Right ventricle myocardium superior (tissue), 1 donor: ENCODE data around the gene FOXN3. TPM values are rescaled to one million over a fixed set of nuclear protein-coding genes. Genes with fewer than 3 reads are reported as not detected.
"Not testable (repeated sequence)": the region's sequence is repeated elsewhere in the genome, so short reads cannot be mapped to it uniquely, and the experiment has no call there.

Experiments
- ATAC-seq: fragments of 200-7000 bp; cut with Tn5 transposase; one replicate; pipeline ENCODE4 v1.9.1; 2020; ENCODE audit warnings: mild to moderate bottlenecking; ENCODE audit not compliant: poor library complexity
- DNase-seq: peaks from one replicate; pipeline ENCODE4 v3.0.0-alpha.2; 2020
- intact Hi-C: fragments of 100-400 bp; cut with DNase I; formaldehyde crosslinking; loops from one replicate; pipeline ENCODE4 v1.11.2; 2022
- total RNA-seq: library from RNA; stranded (reverse); fragmentation: NEBNext Ultra II Directional; extraction: Animal tissue kit (Norgen Biotek cat#: 25700); gene quantifications from one replicate; pipeline ENCODE4 v1.2.1, GENCODE V29; 2021
- donor health status: DM: no; HTN: yes; CAD: no; lungs with severe emphysema.

The FOXN3 gene
- total RNA-seq, 1 donor from 2014 or later = 122 TPM

DNA sequence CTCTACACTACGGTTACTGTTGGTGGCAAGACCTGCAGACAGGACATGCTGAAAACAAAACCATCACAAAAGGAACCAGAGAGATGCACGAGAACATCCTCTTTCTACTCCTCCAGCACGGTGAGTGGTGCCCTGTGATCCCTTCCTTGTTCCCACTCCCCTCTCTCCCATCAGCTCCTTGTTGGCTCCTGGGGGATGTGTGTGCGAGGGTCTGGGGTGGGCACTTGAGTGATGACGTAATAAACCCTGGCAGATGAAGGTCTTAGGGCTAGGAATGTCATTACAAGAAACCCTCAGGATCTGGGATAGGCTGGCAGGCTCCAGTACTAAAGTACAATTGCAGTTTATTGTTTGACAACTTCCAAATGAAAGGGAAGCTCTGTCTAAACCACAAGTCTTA is 261.5 kb downstream of the FOXN3 start:
- no peak for DNase-seq
- no peak for ATAC-seq
- intact Hi-C loops = no loop called here

DNA sequence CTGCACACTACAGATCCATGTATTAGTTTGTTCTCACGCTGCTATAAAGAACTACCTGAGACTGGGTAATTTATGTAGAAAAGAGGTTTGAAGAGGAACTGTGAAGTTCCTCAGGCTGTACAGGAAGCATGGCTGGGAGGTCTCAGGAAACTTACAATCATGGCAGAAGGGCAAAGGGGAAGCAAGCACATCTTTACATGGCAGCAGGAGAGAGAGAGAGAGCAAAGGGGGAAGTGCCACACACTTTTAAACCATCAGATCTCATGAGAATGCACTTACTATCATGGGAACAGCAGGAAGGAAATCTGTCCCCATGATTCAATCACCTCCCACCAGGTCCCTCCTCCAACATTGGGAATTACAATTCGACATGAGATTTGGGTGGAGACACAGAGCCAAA is 265.3 kb downstream of the FOXN3 start:
- ATAC-seq, DNase-seq, intact Hi-C loops: not testable (repeated sequence)

DNA sequence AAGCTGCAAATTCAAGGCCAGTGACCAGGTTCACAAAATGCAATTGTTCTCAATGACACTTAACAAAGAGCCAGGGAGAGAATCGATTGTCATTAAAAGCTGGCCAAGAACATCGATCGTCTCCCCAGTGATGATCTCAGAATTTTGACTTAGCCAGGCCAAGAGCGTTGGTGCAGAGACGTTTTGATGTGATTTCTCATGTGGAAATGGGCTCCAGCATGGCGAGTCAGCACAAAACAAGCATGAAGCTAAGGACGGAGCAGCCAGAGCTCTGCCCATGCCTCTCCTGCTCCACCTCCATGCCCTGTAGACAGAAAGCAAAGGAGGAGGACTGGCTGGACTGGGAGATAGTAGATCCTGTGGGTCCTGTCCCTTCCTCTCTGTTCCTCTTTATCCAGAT is 270.8 kb downstream of the FOXN3 start:
- ATAC-seq (no peak), DNase-seq (no peak)
- intact Hi-C loops = no loop called here

DNA sequence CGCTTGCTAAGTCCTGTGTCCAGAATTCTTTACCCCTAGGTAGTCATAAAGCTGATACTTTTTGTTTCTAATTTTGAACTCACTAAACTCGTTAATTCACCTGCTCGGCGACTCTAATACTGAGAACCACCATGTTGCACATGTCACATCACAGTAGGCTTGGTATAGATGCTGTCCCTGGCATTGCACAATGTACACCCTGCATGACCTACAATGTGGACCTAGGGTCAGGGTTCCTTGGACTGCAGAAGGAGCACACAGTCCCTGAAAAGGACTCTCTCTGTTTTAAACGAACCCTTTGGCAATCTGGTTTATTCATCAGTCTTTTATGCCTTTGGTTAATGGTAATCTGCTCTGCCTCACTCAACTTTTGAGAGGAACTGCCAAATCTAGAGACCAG is 272.4 kb downstream of the FOXN3 start:
- intact Hi-C loops = no loop called here
- ATAC-seq (no peak), DNase-seq (no peak)

DNA sequence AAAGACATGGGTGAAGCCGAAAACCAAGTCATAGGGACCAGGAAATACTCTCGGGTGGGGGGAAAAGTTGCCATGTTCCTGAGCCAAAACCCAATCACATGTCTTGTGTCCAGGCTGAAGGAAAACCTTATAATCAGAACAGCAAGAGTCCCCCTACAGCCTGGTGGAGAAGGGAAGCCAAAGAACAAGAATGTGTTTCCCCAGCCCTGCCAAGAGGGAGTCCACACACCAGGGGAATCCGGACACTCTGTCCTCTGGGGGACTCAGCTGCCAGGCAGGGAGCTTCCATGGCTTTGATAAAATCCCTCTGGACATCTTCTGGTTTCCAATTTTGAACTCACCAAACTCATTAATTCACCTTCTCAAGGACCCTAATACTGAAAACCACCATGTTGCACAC is 273.0 kb downstream of the FOXN3 start:
- ATAC-seq (no peak), DNase-seq (no peak)
- intact Hi-C loops = no loop called here

DNA sequence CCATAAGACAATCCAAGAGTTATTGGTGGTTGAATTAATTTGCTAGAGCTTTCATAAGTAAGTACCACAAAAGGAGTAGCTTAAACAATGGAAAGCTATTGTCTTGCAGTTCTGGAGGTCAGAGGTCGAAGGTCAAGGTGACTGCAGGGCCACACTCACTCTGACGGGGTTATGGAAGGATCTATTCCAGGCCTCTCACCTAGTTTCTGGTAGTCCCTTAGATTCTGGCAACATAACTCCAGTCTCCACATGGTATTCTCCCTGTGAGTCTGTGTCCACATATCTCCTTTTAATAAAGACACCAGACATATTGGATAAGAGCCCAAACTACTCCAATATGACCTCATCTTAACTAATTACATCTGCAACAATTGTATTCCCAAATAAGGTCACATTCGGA is 273.4 kb downstream of the FOXN3 start:
- DNase-seq = no peak
- intact Hi-C loops = no loop called here
- ATAC-seq = no peak

DNA sequence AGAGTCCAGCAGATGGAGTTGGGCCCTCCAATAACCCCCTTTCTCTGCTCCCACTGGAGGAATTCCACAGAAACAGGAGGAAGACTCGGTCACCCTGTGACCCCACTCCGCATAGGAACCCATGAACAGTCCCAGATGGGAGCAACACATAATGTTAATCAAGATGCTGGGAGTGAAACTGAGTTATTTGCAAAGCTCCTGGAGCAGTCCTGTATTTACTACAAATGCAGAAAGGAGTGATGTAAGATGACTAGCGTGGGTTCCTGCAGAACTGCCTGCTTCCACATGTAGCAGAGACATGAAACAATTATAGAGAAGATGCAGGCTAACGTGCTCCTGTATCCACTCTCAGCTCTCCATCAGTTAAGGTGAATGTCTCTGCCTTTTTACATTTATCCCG is 274.7 kb downstream of the FOXN3 start:
- intact Hi-C loops = no loop called here
- ATAC-seq = no peak
- no peak for DNase-seq

DNA sequence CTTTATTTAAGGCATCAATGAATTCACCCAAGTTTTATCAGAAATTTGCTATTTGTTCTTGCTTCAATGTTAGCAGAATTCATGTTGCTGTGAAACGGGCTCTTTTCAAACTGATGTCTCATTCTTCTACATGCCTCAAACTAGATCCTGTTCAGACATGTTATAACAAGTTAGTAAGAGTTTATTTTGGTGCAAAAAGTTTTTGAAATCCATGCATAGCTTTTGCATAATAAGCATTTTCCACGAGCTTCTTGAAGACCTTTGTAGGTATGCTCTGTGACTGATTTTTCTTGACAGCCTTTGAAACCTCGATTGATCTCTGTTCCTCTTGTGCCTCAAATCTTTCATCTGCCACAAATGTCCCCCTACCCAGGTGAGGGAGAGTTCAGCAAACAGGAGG is 275.2 kb downstream of the FOXN3 start:
- intact Hi-C loops = no loop called here
- ATAC-seq (no peak), DNase-seq (no peak)

DNA sequence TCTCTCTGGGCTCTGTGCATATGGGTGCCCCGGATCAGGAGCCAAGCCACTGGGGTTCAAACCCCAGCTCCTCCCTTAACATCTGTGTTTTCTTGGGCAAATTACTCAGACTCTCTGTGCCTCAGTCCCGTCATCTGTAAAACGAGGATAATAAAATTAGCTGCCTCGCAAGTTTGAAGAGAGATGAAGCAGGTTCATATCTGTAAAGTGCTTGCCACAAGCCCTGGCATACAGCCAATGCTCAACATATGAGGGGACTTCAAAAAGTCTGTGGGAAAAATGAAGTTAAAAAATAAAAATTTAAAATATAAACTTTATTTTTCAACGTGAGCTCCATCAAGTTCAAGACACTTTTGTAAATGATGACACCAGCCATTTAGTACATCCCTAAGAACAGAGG is 276.7 kb downstream of the FOXN3 start:
- DNase-seq (no peak), ATAC-seq (no peak)
- intact Hi-C loops = no loop called here

DNA sequence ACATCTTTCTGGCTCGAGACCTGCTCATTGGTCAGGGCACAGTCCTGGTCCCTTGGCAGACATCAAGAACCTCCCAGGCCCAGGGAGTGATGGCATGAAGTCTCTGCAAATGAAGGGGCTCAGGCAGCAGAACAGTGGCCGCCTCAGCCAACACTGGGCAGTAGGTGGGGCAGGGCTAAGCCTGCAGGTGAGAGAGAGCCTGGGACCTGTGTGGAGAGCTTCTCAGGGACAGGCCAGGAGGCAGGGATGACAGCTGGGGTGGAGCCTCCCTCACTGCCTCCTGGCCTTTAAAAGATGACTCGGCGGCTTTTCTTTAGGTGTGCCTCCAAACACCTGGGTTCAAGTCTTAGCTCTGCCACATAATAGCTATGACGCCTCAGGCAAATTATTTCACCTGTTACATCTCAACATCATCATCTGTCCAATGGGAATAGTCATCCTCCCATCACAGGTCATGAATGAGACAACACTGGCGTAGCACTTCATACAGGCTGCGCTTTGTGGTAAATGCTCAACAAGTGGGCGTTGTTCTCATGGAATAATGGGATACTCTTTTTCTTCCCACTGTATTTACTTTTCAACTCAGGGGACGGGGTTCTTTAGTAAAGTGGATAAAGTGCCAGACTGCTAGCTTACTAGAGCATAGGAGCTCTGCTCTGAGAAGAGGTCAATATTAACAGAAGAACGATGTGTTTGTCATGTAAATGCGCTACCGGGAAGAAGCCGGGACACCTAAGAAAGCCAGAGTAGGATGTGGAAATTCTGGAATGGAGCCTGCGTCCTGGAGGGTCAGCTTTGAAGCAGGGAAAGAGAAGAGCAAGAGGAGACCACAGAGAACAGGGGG is 277.4 kb downstream of the FOXN3 start:
- intact Hi-C loops = no loop called here
- DNase-seq (no peak), ATAC-seq (no peak)

DNA sequence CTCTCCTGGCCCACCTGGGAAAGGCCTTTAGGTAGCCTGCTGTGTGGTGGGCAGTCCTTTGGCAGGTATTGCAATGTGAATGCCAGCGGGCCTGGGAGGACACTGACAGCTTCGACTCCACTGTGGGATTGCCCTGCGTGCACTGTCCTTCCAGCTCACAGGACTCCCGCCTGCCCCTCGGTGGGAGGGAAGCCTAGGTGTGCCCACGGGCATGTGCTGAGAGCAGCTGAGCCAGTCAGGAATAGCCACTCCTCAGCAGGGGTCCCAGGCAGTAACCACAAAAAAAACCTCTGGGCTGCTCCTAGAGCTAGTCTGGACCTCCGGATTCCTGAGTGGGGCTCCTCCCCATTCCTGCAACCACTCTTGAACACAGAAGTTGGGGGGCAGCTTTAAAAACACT is 278.2 kb downstream of the FOXN3 start:
- DNase-seq (no peak), ATAC-seq (no peak)
- intact Hi-C loops = no loop called here

DNA sequence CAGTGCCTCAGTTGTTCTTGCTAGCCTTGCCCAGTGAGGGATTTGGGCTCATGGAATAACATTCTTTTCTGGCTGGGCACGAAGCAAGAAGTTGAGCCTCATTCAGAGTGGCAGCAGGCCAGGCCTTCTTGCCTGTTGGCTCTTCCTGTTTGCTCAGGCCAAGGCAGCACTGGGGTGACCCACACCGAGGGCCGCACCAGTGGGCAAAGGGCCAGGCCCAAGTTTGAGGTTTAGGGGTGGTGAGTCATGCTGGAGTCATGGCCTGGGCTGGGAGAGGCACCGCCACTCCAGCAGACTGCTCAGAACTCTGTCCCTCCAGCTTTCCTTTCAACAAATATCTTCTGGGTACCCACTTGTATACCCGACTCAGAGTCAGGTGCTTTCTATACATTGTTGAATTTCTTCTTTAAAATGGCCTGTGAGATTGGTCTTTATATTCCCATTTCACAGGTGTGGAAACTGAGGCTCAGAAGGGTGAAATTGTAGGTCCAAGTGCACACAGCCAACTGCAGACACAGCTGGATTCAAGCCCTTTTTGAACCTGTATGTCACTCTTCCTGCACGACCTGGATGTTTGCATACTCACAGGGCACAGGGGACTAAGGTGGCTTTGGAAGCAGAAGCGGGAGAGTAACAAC is 279.4 kb downstream of the FOXN3 start:
- intact Hi-C loops = no loop called here
- ATAC-seq (no peak), DNase-seq (peak; percentile 66)

DNA sequence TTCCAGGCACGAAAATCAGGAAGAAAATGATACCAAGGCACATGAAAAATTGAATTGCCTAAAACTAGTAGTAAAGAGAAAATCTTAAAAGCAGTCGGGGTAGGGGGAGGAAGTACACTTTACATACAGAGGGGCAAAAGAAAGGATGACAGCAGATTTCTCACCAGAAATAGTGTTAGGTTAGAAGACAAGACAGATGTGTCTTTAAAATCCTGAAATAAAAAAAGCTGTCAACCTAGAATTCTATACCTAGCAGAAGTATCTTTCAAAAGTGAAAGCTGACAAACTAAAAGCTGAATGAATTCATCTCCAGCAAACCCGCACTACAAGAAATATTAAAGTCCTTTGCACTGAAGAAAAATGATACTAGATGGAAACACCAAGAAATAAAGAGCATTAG is 280.4 kb downstream of the FOXN3 start:
- intact Hi-C loops = no loop called here
- no peak for ATAC-seq
- DNase-seq = no peak

DNA sequence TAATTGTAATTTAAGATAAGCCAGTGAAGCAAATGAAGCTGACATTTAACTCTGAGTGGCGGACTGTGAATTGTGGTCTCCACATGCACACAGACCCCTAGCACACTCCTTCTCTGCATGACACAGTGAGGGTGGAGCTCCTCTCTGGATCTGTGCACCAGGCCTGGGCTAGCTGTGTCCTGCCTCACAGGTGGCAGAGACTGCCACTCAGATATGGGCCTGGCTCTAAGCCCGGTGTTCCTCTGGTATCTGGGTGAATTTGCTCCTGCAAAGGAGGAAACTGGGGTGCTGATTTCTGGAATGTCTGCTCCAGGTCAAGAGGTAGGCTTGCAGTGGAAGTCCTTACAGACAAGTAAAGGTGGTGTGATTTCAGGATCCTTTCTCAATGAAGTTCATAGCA is 282.4 kb downstream of the FOXN3 start:
- ATAC-seq = no peak
- intact Hi-C loops = no loop called here
- DNase-seq = no peak

DNA sequence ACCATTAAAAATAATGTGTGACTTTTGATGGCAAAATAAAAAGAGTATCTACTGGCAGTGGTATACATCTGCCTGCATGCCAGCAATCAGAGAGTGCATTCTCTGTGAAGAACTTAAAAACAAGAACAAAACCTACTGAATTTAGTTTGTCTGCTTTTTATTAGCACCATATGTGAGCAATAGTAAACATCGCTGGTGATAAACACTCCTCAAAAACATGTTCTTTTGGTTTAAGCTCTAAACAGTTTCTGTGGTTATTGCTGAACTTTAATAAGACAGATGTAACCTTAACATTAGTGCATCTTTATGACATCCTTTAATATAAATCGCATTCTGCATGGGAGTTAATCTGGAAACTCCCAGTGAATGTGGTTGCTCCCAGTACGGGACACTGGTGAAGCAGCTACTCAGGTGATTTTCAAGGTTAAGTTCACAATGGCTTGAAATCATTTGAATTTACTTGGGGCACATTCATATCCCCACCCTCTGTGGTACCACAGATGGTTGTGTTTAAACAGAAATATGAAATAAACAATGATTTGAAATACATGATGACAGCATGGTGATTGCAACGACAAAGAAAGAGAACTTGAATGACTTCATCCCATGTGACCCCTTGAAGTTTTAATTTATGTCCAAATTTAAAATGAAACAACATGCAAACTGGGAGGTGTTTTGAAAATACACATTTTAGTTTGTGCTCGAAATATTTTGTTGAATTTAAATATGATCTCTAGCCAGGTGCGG is 285.9 kb downstream of the FOXN3 start:
- intact Hi-C loops = no loop called here
- DNase-seq (no peak), ATAC-seq (no peak)

DNA sequence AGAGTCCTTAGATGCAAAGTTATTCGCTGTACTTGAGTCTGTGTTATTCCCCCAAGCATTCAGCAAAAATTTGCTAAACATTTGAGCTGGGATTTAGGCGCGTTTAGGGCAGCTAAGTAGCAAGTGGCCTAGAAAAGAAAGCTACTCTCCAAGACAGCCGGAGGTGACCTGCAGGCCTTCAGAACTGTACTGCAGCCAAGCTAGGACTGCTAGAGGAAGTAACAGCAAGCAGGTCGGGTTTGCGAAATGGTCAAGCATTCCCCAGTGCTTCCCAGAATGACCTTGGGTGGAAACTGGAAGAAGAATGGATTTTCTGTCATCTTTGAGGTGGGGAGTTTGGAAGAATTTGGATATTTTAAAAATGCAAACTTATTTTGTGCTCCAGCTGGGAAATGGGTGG is 287.5 kb downstream of the FOXN3 start:
- intact Hi-C loops = no loop called here
- DNase-seq (no peak), ATAC-seq (no peak)

DNA sequence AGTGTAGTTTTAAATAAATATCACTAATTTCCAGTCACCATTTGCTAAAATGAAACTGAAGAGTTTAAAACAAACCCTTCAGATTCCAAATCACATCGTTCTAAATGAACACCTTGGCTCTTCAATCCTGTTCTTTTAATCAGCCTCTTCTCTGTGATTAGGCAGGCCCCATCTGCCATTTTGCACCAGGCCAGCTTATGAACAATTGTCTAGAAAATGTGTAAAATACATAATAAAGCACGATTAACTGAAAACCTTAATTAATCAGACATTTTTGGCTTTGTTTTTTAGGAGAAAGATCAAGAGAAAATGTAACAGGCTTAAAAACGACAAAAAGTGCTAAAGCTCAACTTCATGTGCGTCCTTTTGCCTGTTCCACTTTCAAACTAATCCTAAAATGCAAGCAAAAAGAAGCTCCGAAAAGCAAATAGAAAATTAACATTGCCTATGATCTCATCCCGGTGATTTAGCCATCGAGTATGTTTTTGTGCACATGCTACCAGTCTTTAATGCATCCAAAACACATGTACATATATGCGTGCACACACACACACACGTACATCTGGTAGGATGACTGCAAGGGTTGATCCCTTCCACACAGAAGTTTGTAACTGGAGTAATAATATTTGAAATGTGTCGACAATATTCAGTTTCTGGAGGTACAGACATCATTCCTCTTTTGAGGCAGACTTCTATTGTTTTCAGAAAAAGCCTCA is 288.6 kb downstream of the FOXN3 start:
- ATAC-seq (no peak), DNase-seq (no peak)
- intact Hi-C loops = no loop called here

DNA sequence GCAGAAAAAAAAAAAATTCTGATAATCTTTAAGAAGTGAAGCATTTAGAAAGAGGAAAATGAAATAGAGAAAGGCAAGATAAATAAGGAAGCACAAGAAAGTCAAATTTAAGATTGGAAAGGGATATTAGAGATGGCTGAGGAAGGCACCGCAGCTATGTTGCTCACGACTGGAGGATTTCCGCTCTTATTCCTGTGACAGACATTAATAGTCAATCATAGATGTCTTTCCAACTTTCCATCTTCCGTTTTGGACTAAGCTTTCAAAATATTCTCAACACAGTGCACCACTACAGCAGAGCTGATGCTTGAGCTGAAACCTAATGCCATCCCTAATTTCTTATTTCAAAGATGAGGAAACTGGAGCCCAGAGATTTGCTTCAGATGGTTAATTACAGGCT is 290.6 kb downstream of the FOXN3 start:
- DNase-seq = no peak
- ATAC-seq = no peak
- intact Hi-C loops = no loop called here

DNA sequence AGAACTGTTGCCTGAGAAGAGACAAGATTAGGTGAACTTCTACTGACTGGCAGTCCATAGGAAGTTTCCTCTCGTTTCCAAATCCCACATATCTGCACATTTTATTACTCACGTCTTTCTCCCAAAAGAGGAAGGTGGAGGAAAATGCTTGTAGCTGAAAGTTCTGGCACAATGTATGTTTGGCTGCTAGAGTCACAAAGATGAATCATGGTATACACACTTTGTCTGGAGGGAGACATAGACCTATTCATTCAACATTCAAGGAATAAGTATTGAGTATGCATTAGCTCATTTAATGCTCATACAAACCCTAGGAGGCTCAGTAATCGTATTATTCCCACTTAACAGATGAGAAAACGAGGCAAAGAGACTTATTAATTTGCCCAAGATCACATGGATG is 291.8 kb downstream of the FOXN3 start:
- intact Hi-C loops = no loop called here

More for the DNA sequence above, 291.8 kb downstream of the FOXN3 start:
- no peak for DNase-seq
- ATAC-seq = no peak
